HG03095 (cell line): Measurements from ENCODE around the gene CDH23.

Source experiments
- ATAC-seq: cut with Tn5 transposase; IDR thresholded peaks from one replicate; pipeline ENCODE4 v1.9.1; 2021; ENCODE audit warnings: moderate library complexity; ENCODE audit not compliant: unreplicated experiment

The CDH23 gene

DNA sequence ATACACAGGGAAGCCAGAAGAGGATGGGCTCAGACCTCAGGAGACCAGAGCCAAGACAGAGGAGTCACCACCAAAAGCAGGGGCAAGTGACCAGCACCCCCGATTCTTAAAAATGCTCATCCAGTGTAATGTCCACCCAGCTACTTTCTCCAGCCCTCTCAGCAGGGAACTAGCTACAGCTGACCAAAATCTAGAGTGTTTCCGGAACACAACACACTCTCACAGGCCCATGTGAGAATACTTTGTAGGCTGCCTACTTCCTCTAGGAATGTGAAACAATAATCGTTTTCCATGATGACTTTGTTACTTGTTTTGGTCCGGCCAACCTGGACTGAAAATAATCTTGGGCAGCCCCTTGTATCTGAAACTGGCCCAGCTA is 439.9 kb downstream of the CDH23 start:
- ATAC-seq = peak; percentile 34

DNA sequence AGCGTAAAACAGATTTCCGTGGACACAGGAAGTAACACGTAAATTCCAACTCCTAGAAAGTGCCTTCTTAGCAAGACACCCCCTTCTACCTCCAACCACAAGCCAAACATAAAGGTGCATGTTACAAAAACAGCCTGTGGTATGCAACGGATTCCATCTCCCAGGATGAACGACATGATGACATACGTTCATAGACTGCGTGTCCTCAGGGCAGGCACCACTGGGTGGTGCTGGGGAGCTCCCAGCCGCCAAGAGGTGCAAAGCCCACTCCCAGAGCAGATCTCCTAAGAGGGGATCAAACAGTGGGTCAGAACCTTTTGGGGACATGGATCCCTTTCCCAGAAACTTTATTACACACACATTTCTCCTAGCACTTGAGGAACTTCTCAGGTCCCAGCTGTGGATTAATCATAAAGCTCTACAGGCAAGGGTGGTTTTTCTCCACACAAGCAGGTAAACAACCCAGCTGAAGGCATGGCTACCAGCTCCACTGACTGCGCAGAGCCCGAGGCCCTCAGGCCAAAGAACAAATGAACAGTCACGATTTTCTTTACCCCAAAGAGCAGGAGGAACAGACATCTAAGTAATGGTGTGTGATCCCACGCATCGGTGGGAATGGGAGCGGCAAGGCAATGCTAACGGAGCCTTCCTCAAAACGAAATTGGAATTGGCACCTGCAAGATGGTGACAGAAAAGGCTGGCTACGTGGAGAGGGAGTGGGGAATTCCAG is 440.5 kb downstream of the CDH23 start:
- no peak for ATAC-seq

DNA sequence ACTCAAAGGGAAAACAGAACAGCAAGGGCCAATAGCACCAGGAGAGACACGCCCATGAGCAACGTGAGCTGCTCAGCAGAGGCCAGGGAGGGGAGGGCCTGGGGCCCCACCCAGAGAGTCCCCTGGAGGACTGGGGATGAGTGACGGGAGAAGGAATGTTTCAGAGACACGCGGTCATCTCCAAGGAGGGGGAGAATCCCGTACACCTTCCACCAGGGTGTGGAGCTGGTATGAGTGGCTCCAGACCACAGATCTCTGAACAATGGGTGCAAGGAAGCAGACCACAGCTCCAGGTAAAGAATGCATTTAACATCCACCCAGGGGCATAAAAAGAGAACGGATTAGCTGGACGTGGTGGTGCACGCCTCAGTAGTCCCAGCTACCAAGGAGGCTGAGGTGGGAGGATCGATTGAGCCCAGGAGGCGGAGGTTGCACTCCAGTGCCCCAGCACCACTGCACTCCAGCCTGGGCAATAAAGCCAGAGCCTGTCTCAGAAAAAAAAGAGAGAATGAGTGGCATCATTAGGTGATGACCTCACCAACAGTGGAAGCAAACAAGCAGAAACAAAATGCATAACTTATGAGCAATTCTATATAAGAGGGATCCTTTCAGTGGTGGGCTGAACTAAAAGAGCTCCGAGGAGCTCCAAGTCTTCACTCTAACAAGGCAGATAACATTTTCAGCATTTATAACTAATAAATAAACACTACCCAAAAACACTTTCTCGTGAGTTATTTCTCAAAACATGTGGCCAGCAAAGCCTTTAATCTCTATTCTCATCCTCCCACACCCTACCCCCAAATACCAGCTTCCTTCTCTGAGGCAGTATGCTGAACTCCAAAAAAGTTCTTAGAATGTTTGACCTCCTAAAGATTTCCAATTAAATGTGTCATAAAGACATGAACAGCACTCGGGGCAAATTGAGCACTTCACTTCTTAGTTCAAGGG is 441.8 kb downstream of the CDH23 start:
- no peak for ATAC-seq

DNA sequence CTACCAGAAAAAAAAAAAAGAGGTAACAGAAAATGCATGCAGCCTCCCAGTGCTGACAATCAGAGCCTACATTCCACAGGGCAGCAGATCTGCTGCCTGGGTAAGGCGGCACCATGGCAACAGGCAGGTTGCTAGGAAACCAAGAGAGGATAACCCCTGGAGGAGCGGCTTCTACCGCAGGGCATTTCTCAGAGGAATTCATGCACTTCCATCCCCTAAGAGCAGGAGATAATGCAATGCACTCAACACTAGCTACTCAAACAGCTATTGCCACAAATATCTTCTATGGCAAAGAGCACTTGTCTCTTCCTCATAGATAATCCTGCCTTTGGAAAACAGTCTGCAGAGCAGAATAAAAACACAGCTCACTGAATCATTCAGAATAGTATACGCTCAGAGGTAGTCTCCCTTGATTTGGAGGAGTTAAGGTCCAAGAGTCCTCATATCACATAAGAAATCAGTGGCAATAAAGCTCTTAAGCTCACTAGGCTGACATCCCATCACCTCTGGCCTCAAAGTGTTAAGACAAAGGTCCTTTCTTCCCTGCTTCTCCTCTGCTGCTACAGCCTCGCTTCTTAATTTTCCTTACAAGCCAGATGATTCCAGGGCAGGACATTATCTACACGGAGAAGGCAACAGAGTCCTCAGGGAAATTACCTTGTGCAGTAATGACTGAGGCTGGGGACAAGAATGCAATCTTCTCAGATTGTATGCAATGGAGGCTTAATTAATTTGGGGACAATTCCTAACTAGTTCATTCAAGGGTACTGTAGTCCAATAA is 443.6 kb downstream of the CDH23 start:
- no peak for ATAC-seq

DNA sequence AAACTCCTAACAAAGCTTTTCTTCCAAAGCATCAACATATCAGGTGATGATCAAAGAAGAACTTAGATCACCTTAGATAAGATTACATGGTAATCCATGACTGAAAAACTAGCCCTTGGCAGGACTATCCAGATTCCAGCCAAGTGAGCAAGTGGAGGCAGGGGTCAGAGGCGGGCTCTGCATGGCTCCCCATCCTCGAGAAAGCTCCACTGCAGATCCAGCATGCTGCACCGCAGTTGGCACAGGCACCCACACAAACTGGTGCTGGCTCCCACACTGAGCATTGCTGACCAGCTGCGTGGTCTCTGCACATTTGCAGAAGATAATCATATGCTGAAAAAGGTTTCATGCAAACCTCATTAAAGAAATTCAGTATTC is 444.2 kb downstream of the CDH23 start:
- ATAC-seq = no peak

DNA sequence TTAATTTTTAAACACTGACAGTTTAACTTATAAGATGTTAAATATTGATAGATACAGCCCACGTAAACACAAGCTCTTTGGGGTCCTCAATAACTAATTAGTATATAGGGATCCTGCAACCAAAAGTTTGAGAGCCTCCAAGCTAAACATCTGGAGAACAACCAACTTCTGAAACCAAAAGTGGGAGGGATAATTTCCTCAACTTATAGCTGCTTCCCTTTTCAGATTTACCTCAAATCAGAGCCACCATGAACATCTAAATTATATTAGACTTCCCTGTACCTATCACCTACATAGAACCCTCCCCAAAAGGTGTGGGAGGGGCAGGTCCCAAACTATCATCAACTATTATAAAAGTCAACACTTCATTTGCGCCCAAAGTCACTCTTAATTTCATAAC is 445.7 kb downstream of the CDH23 start:
- no peak for ATAC-seq

GRCh38 chr10:71842856-71843686 is 446.4 kb downstream of the CDH23 start:
- no peak for ATAC-seq

- ATAC-seq = no peak
These were observed 447.4 kb downstream of the CDH23 start for GRCh38 chr10:71844084-71844483.

GRCh38 chr10:71844695-71845094 is 448.0 kb downstream of the CDH23 start:
- no peak for ATAC-seq

- no peak for ATAC-seq
These were observed 449.0 kb downstream of the CDH23 start for GRCh38 chr10:71845410-71846405.

- ATAC-seq = no peak
These were observed 450.1 kb downstream of the CDH23 start for GRCh38 chr10:71846816-71847215.

DNA sequence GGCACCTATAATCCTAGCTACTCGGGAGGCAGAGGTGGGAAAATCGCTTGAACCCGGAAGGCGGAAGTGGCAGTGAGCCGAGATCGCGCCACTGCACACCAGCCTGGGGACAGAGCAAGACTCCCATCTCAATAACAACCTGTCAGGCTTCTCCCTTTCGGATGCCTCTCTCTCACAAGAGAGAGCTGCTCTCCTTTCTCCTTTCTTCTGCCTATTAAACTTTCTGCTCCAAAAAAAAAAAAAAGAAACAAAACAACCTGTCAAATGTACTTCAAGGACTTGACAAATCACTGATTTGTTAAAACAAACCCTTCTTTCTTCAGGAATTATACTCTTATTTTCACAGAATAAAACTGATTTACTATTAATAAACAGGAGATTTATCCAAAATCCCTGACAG is 450.7 kb downstream of the CDH23 start:
- no peak for ATAC-seq

GRCh38 chr10:71848325-71849275 is 451.9 kb downstream of the CDH23 start:
- ATAC-seq = no peak

DNA sequence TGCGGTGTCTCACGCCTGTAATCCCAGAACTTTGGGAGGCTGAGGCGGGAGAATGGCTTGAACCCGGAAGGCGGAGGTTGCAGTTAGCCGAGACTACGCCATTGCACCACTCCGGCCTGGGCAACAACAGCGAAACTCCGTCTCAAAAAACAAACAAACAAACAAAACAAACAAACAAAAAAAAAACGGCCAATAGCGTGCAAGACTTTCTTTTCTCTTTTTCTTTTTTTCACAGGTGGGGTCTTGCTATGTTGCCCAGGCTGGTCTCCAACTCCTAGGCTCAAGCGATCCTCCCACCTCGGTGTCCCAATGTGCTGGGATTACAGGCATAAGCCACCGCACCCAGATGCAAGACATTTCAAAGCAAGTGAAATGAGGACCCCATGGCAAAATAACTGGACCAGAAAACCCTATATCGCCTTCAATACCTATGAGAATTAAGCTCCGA is 452.8 kb downstream of the CDH23 start:
- ATAC-seq = no peak

GRCh38 chr10:71850021-71850742 is 453.5 kb downstream of the CDH23 start:
- ATAC-seq = no peak

GRCh38 chr10:71850743-71851464 is 454.2 kb downstream of the CDH23 start, which contains the start of gene PSAP:
PSAP (minus strand) TSS chr10:71851251; CDS start chr10:71851221, 30 bp downstream.
- peak; percentile 86 for ATAC-seq
